ENCODE data around the gene ANO9. TPM values are rescaled to one million over a fixed set of nuclear protein-coding genes. Genes with fewer than 3 reads are reported as not detected.
A peak's percentile ranks its signal among the peaks of the same experiment; 100 is the strongest.

The ANO9 gene
- total RNA-seq, 1 donor from 2014 or later: 1.3 TPM

- peak overlapping the region; percentile 83 for H3K4me3 Mint-ChIP-seq
- H3F3A ChIP-seq (ENCODE audit: low read depth): peaks cover 22% of the 10 kb centered on the region
- H3K36me3 ChIP-seq: no peaks in the 10 kb centered on the region
- no peak overlapping the region for H3K9ac ChIP-seq
- H3K9me3 Mint-ChIP-seq: peaks cover 5% of the 10 kb centered on the region
- H3K27ac ChIP-seq: no peak overlapping the region
- no peak for DNase-seq (ENCODE audit: low spot score)
- H4K20me1 ChIP-seq (ENCODE audit: low read depth): peaks cover 15% of the 10 kb centered on the region
- no peak overlapping the region for H3K4me2 ChIP-seq
- TF ChIP-seq EZH2phosphoT487 (IDR thresholded peaks at IDR 0.05): no peak
- peaks cover 16% of the 10 kb centered on the region for H3K79me2 ChIP-seq (ENCODE audit: low read depth)
- H3K27ac Mint-ChIP-seq: no peak overlapping the region
- H3K27me3 Mint-ChIP-seq (ENCODE audit: insufficient read depth, low read depth): peaks cover 13% of the 10 kb centered on the region
- H3K4me1 Mint-ChIP-seq: peaks cover 28% of the 10 kb centered on the region
- H3K27me3 ChIP-seq: no peaks in the 10 kb centered on the region
- H2AFZ ChIP-seq (replicated peaks): no peak overlapping the region
- H3K4me1 ChIP-seq: peaks cover 10% of the 10 kb centered on the region
- H3K4me3 ChIP-seq: no peak overlapping the region
- H3K9me3 ChIP-seq (ENCODE audit: low read depth): no peaks in the 10 kb centered on the region
- peaks cover 19% of the 10 kb centered on the region for H3K36me3 Mint-ChIP-seq
Observed at GRCh38 chr11:371716-372590, 69.9 kb downstream of the ANO9 start.

GRCh38 chr11:371051-371450 lies 70.8 kb downstream of the ANO9 start:
- H3K9me3 Mint-ChIP-seq: peaks cover 7% of the 10 kb centered on the region
- Histone ChIP-seq H3K4me1 (peaks cover 10% of the 10 kb centered on the region), H3K4me2 (peak overlapping the region; percentile 91), H3K79me2 (ENCODE audit: low read depth) (peaks cover 16% of the 10 kb centered on the region), H3K27me3 (no peaks in the 10 kb centered on the region), H3F3A (ENCODE audit: low read depth) (peaks cover 22% of the 10 kb centered on the region), H3K4me3 (peak overlapping the region; percentile 81), H3K9me3 (ENCODE audit: low read depth) (no peaks in the 10 kb centered on the region), H2AFZ (replicated peaks) (no peak overlapping the region), H3K9ac (no peak overlapping the region), H3K27ac (peak overlapping the region; percentile 16), H3K36me3 (no peaks in the 10 kb centered on the region), H4K20me1 (ENCODE audit: low read depth) (peaks cover 15% of the 10 kb centered on the region)
- TF ChIP-seq EZH2 (IDR thresholded peaks at IDR 0.05): no peak
- TF ChIP-seq CTCF (IDR thresholded peaks at IDR 0.05): no peak
- H3K4me1 Mint-ChIP-seq: peaks cover 28% of the 10 kb centered on the region
- peaks cover 13% of the 10 kb centered on the region for H3K27me3 Mint-ChIP-seq (ENCODE audit: insufficient read depth, low read depth)
- DNase-seq (ENCODE audit: low spot score): no peak
- H3K36me3 Mint-ChIP-seq: peaks cover 19% of the 10 kb centered on the region
- peak overlapping the region; percentile 93 for H3K4me3 Mint-ChIP-seq
- H3K27ac Mint-ChIP-seq: peak overlapping the region; percentile 89

DNA sequence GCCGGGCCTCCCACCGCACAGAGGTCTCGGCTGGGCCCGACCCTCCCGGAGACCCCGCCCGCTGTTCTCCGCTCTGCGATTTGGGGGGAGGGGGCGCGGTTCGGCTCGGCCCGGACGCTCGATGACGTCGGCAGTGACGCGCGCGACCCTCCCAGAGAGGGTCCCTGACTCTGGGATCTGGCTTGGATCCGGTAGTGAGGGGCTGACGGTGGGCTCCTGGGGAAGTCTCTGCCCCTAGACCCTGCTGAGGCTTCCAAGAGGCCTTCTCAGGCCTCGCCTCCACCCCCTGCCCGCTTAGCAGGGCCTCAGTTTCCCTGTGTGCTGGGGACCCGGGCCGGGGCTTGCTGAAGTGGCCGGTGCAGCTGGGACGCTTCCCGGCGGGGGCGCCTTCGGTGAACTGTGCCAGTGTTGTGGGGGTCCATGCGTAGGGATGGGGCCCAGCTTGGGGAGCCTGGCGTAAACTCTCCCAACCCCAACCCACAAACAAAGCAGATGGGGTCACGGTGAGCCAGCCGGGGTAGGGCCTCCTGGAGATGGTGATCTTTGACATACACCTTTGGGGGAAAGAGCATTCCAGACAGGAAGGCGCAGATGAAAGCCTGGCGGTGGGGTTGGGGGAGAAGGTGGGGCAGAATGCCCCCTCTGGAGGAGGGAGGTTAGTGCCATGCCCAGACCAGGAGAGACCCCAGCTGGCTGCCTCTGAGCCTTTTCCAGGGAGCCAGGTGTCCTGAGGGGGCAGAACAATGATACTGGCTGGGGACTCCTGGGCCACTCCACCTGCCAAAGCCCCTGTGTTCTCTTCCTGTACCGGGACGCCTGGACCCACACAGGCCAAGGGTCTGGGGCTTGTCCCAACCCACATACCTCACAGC lies 71.5 kb downstream of the ANO9 start:
- Histone ChIP-seq H3F3A (ENCODE audit: low read depth) (peaks cover 22% of the 10 kb centered on the region), H3K4me3 (peak overlapping the region; percentile 81), H3K27me3 (no peaks in the 10 kb centered on the region), H3K4me2 (peak overlapping the region; percentile 91), H3K27ac (peak overlapping the region; percentile 16), H3K79me2 (ENCODE audit: low read depth) (peaks cover 16% of the 10 kb centered on the region), H2AFZ (replicated peaks) (no peak overlapping the region), H3K36me3 (no peaks in the 10 kb centered on the region), H3K4me1 (peaks cover 10% of the 10 kb centered on the region), H4K20me1 (ENCODE audit: low read depth) (peaks cover 15% of the 10 kb centered on the region), H3K9me3 (ENCODE audit: low read depth) (no peaks in the 10 kb centered on the region), H3K9ac (peak overlapping the region; percentile 64)
- Mint-ChIP-seq H3K9me3 (peaks cover 8% of the 10 kb centered on the region), H3K4me3 (peak overlapping the region; percentile 93), H3K27me3 (ENCODE audit: insufficient read depth, low read depth) (peaks cover 13% of the 10 kb centered on the region), H3K4me1 (peaks cover 28% of the 10 kb centered on the region), H3K36me3 (peaks cover 19% of the 10 kb centered on the region), H3K27ac (peak overlapping the region; percentile 95)
- DNase-seq (ENCODE audit: low spot score): peak; percentile 82
- TF ChIP-seq EZH2phosphoT487 (IDR thresholded peaks at IDR 0.05) (no peak), CTCF (IDR thresholded peaks at IDR 0.05) (peak; percentile 7), EZH2 (IDR thresholded peaks at IDR 0.05) (no peak)
